Measurements from ENCODE around the gene PATL1. TPM values are rescaled to one million over a fixed set of nuclear protein-coding genes. Genes with fewer than 3 reads are reported as not detected.

PATL1 gene
- total RNA-seq, 1 experiment from 2014 or later: 59.8 TPM

- H3K4me3 Mint-ChIP-seq (ENCODE audit: low read depth, unreplicated experiment): peak overlapping the region; percentile 99
- peak overlapping the region; percentile 94 for H3K27ac Mint-ChIP-seq (ENCODE audit: unreplicated experiment)
- TSS peak; percentile 39 for BruUV-seq (replicated peaks)
- DNase-seq: no peak
- no peaks in the 10 kb centered on the region for H3K9me3 Mint-ChIP-seq (ENCODE audit: low read depth, unreplicated experiment)
- TF ChIP-seq CTCF (IDR thresholded peaks at IDR 0.05; ENCODE audit: unreplicated experiment): no peak
- H3K4me1 Mint-ChIP-seq (ENCODE audit: low read depth, unreplicated experiment): peaks cover 34% of the 10 kb centered on the region
- H3K36me3 Mint-ChIP-seq (ENCODE audit: insufficient read depth, unreplicated experiment): peaks cover 62% of the 10 kb centered on the region
- no peaks in the 10 kb centered on the region for H3K27me3 Mint-ChIP-seq (ENCODE audit: unreplicated experiment)
- intact Hi-C loops (cut with micrococcal nuclease; ENCODE audit: unreplicated experiment): loop anchor here (5.0 kb wide), 1 partner anchor 53 kb away; the partner anchor contains the start of gene PATL1
- CTCF ChIA-PET: interaction anchor here (1.5 kb wide), 1 partner anchor 54 kb away, joined by 4 read pairs; no protein-coding TSS in a partner anchor
These were observed 54.3 kb downstream of the PATL1 start for GRCh38 chr11:59614277-59615119.

- H3K4me1 Mint-ChIP-seq (ENCODE audit: low read depth, unreplicated experiment): peaks cover 34% of the 10 kb centered on the region
- no TSS peak for BruUV-seq (replicated peaks)
- peak overlapping the region; percentile 99 for H3K4me3 Mint-ChIP-seq (ENCODE audit: low read depth, unreplicated experiment)
- no peaks in the 10 kb centered on the region for H3K27me3 Mint-ChIP-seq (ENCODE audit: unreplicated experiment)
- intact Hi-C loops (cut with micrococcal nuclease; ENCODE audit: unreplicated experiment): no loop called here
- H3K9me3 Mint-ChIP-seq (ENCODE audit: low read depth, unreplicated experiment): no peaks in the 10 kb centered on the region
- CTCF ChIA-PET: interaction anchor here (0.6 to 0.9 kb wide), 2 partner anchors 42 to 46 kb away, joined by 3 read pairs; no protein-coding TSS in a partner anchor
- no peak for TF ChIP-seq CTCF (IDR thresholded peaks at IDR 0.05; ENCODE audit: unreplicated experiment)
- peak; percentile 46 for DNase-seq
- H3K36me3 Mint-ChIP-seq (ENCODE audit: insufficient read depth, unreplicated experiment): peaks cover 78% of the 10 kb centered on the region
- H3K27ac Mint-ChIP-seq (ENCODE audit: unreplicated experiment): peak overlapping the region; percentile 69
These were observed 57.0 kb downstream of the PATL1 start for GRCh38 chr11:59611570-59612565.

- no peak for DNase-seq
- Mint-ChIP-seq H3K4me1 (ENCODE audit: low read depth, unreplicated experiment) (peaks cover 25% of the 10 kb centered on the region), H3K4me3 (ENCODE audit: low read depth, unreplicated experiment) (no peak overlapping the region), H3K27ac (ENCODE audit: unreplicated experiment) (no peak overlapping the region), H3K9me3 (ENCODE audit: low read depth, unreplicated experiment) (no peaks in the 10 kb centered on the region), H3K27me3 (ENCODE audit: unreplicated experiment) (no peaks in the 10 kb centered on the region), H3K36me3 (ENCODE audit: insufficient read depth, unreplicated experiment) (peaks cover 75% of the 10 kb centered on the region)
- no peak for TF ChIP-seq CTCF (IDR thresholded peaks at IDR 0.05; ENCODE audit: unreplicated experiment)
- no TSS peak for BruUV-seq (replicated peaks)
- intact Hi-C loops (cut with micrococcal nuclease; ENCODE audit: unreplicated experiment): no loop called here
- CTCF ChIA-PET: no interaction called here
These were observed 58.5 kb downstream of the PATL1 start for GRCh38 chr11:59610289-59610688.

GRCh38 chr11:59607703-59608454 is 61.0 kb downstream of the PATL1 start:
- Mint-ChIP-seq H3K27me3 (ENCODE audit: unreplicated experiment) (no peaks in the 10 kb centered on the region), H3K9me3 (ENCODE audit: low read depth, unreplicated experiment) (no peaks in the 10 kb centered on the region), H3K4me1 (ENCODE audit: low read depth, unreplicated experiment) (peaks cover 16% of the 10 kb centered on the region), H3K36me3 (ENCODE audit: insufficient read depth, unreplicated experiment) (peaks cover 62% of the 10 kb centered on the region), H3K27ac (ENCODE audit: unreplicated experiment) (no peak overlapping the region), H3K4me3 (ENCODE audit: low read depth, unreplicated experiment) (no peak overlapping the region)
- CTCF ChIA-PET: no interaction called here
- DNase-seq: no peak
- TF ChIP-seq CTCF (IDR thresholded peaks at IDR 0.05; ENCODE audit: unreplicated experiment): no peak
- BruUV-seq (replicated peaks): no TSS peak
- intact Hi-C loops (cut with micrococcal nuclease; ENCODE audit: unreplicated experiment): no loop called here

Data from Calu3 (cell line).